Stimulated activated CD4-positive, alpha-beta T cell treated with anti-CD3 and anti-CD28 coated beads, Interleukin-15, amount 100 ng/mL, for 48 hours (primary cell): ENCODE data around the gene C14orf39.
"Not testable (repeated sequence)": the region's sequence is repeated elsewhere in the genome, so short reads cannot be mapped to it uniquely, and the experiment has no call there.

Source experiments
- DNase-seq, 2 donors: peaks; one replicate each; pipeline ENCODE4 v3.0.0-alpha.2; 2020; ENCODE audit warnings: low read depth in 2 of 2

Gene C14orf39

GRCh38 chr14:60495946-60496345, 10.1 kb upstream of the C14orf39 start:
- DNase-seq: no peak

DNA sequence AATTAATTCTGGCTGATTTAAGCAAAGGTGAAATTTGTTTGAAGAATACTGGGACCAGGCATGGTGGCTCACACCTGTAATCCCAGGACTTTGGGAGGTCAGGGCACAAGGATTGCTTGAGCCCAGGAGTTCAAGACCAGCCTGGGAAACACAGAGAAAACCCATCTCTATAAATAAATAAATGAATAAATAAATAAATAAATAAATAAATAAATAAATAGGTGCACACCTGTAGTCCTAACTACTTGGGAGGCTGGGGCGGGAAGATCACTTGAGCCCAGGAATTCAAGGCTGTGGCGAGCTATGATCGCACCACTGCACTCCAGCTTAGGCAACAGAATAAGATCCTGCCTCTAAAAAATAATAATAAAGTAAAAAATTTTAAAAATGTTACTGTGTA, 4.4 kb upstream of the C14orf39 start:
- no peak for DNase-seq

GRCh38 chr14:60488175-60488574, 2.3 kb upstream of the C14orf39 start:
- no peak for DNase-seq

DNA sequence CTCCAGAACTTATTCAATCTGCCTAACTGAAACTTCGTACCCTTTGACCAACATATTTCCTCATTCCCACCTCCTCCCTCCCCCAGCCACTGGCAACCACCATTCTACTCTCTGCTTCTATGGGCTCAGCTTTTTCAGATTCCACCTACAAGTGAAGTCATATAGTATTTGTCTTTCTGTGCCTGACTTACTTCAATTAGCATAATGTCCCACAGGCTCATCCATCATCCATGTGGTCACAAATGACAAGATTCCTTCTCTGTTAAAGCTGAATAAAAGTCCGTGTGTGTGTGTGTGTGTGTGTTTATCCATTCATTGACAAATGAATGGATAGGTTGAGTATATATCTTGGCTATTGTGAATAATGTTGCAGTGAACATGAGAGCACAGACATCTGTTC, 1.3 kb upstream of the C14orf39 start:
- no peak for DNase-seq

GRCh38 chr14:60485057-60485597, 736 bp downstream of the C14orf39 start:
- DNase-seq: no peak

DNA sequence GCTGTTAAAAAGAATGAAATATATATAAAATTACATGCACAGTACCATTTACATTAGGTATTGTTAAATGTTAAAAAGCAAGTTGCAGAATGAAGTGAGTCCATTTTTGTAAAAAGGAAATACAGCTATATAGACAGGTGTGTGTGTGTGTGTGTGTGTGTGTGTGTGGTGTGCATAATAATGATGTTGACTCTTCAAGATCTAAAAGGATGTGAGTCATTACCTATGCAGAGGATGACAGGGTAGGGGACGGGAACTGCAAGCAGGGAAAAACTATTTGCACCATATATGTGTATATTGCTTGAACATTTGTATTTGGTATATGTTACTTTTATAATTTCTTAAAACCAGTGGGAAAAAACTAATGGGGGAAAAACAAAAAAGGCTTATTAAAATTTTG, 3.1 kb downstream of the C14orf39 start:
- no peak for DNase-seq

- not testable (repeated sequence) for DNase-seq
Observed at GRCh38 chr14:60480248-60480647, 5.6 kb downstream of the C14orf39 start.

- DNase-seq: no peak
Observed at GRCh38 chr14:60455875-60456274, 30.0 kb downstream of the C14orf39 start.

- no peak for DNase-seq
Observed at GRCh38 chr14:60430276-60430675, 55.6 kb downstream of the C14orf39 start.

DNA sequence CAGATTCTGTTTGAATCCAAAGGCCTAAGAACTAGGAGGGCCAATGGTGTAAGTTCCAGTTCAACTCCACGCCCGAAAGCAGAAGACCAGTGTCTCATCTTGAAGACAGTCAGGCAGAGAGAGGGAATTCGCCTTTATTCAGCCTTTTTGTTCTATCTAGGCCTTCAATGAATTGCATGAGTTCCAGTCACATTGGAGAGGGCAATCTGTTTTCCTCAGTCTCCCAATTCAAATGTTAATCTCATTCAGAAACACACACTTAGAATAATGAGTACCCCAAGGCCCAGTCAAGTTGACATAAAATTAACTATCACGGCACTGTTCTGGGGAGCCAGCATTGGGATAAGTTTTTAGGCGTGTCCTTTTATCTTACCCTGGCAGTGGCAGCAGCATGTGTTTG, 65.8 kb downstream of the C14orf39 start:
- DNase-seq: no peak

GRCh38 chr14:60397550-60397949, 88.3 kb downstream of the C14orf39 start:
- not testable (repeated sequence) for DNase-seq

DNA sequence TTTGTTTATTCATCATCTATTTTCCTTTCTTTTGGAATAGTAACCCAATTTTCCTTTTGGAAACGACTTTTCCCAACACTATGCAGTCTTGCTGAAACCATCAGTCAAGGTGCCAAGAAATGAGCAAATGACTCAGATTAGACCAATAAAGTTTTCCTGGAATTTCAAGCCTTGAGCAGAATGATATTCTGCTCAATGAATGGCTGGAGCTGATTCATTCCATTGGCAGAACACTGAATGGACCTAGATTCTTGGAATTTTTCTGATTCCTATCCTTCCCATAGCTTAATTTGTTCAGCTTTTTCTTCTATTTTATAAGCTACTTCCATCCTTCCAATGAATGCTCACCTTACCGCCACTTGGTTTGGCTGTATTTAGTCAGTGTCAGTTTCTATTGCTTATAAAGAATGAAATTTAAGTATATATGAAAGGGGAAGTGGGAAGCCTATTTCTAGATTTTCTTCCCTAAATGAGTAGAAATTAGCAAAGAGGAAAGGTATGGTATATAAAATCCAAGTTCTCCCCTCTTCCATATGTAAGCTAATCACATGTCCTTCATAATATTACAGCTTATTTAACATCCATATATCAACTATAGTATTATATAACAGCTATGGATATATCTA, 89.0 kb downstream of the C14orf39 start:
- DNase-seq: no peak
